Keratinocyte (primary cell): ENCODE data around the gene TMLHE.

Source experiments
- CTCF ChIP-seq, 3 experiments: IDR thresholded peaks in 1 of 3; conservative IDR thresholded peaks in 1 of 3; optimal IDR thresholded peaks in 1 of 3; 2 replicates in 2 of 3; 3 replicates in 1 of 3; pipeline versions ENCODE3 to v1.5.1; 2011; ENCODE audit warnings: low read length in 3 of 3, mild to moderate bottlenecking in 3 of 3, moderate library complexity in 2 of 3, control low read depth in 1 of 3, inconsistent platforms in 1 of 3; ENCODE audit not compliant: insufficient read depth in 2 of 3; ENCODE audit errors: extremely low read depth in 1 of 3
- EZH2 ChIP-seq: IDR thresholded peaks from one replicate; pipeline ENCODE4 v1.6.1; 2012; ENCODE audit warnings: inconsistent platforms, mild to moderate bottlenecking, low read length, moderate library complexity

- TF ChIP-seq CTCF (optimal IDR thresholded peaks at IDR 0.05 in 1 of 3, IDR thresholded peaks at IDR 0.05 in 1 of 3, conservative IDR thresholded peaks at IDR 0.05 in 1 of 3; ENCODE audit: extremely low read depth in 1 of 3, insufficient read depth in 2 of 3, low read length in 3 of 3) = no peak
- TF ChIP-seq EZH2 = no peak
These were observed 98.5 kb downstream of the TMLHE start for GRCh38 chrX:155514225-155514624.
